ENCODE results near the gene OTOF. TPM values are rescaled to one million over a fixed set of nuclear protein-coding genes. Genes with fewer than 3 reads are reported as not detected.
A peak's percentile ranks its signal among the peaks of the same experiment; 100 is the strongest.

Gene OTOF
- total RNA-seq: 0.27 TPM

DNA sequence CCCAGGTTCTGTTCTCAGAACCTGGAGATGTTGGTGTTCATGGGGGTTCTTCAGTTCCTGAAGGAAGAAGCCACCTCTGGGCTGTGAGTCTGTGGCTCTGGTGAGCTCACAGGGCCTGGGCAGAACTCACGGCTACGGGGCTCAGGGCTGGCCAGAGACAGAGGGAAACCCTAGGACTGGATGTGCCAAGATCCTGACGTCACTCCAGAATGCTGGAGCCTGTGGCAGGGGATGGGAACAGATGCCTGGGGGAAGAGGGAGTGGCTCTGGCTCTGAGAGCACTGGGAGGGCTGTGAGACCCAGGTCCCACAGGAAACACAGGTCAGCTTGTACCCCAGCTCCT lies at the start of gene OTOF:
Gene OTOF (minus strand): TSS at position 214 of the 343 bp plus-strand sequence.
- no peak for DNase-seq (ENCODE audit: low read depth in 2 of 3, low spot score in 2 of 3)

- DNase-seq (ENCODE audit: low read depth in 2 of 3, low spot score in 2 of 3): no peak
These were observed 48.7 kb upstream of the OTOF start for GRCh38 chr2:26526589-26526988.

DNA sequence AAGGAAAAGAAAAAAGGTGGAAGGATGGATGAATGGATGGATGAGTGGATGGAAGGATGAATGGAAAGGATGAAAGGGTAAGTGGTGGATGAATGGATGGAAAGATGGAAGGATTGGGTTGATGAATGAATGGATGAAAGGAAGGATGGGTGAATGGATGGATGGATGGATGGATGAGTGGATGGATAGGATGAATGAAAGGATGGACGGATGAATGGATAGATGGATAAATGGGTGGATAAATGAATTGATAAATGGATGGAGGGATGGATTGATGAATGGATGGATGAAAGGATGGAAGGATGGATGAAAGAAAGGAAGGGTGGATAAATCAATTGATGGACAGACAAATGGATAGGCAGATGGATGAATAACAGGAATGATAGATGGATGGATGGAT lies 48.2 kb upstream of the OTOF start:
- no peak for DNase-seq (ENCODE audit: low read depth in 2 of 3, low spot score in 2 of 3)

GRCh38 chr2:26523750-26524149 lies 45.8 kb upstream of the OTOF start:
- no peak for DNase-seq (ENCODE audit: low read depth in 2 of 3, low spot score in 2 of 3)

DNA sequence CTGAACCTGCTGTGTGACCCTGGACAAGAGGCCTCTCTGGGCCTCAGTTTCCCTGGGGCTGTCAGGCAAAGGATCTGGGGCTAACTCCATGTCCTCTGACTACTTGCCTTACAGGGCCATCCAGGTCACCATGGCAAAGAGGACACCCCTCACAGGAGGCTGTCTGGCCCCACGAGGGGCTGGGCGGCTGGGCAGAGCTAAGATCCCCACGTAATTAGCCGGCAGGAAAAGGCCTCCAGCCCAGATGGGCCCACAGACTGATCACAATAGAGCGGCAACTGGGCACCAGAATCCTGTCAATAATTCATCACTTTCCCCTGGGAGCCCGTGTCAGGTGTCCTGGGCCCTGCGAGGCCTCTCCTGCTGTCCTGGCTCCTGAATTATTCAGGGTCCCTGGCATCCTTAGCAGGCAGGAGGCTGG lies 44.8 kb upstream of the OTOF start:
- no peak for DNase-seq (ENCODE audit: low read depth in 2 of 3, low spot score in 2 of 3)

- no peak for DNase-seq (ENCODE audit: low read depth in 2 of 3, low spot score in 2 of 3)
These were observed 44.4 kb upstream of the OTOF start for GRCh38 chr2:26522325-26522724.

DNA sequence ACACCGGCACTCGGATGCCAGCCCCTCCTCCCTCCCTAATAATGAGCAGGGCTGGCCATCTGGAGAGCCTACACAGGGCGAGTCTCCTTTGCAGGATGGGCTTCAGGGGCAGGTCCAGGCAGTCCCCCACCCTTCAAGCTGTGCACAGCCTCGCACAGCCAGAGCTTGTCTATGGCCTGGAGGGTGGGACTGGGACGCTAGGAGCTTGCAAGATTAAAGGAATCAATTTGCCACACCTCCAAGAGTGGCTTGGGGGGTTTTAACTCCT lies 43.9 kb upstream of the OTOF start:
- no peak for DNase-seq (ENCODE audit: low read depth in 2 of 3, low spot score in 2 of 3)

GRCh38 chr2:26521054-26521912 lies 43.4 kb upstream of the OTOF start:
- peak in 2 of 3 donors; percentile 17 to 56 for DNase-seq (ENCODE audit: low read depth in 2 of 3, low spot score in 2 of 3)

- DNase-seq (ENCODE audit: low read depth in 2 of 3, low spot score in 2 of 3): no peak
These were observed 42.2 kb upstream of the OTOF start for GRCh38 chr2:26520148-26520449.

DNA sequence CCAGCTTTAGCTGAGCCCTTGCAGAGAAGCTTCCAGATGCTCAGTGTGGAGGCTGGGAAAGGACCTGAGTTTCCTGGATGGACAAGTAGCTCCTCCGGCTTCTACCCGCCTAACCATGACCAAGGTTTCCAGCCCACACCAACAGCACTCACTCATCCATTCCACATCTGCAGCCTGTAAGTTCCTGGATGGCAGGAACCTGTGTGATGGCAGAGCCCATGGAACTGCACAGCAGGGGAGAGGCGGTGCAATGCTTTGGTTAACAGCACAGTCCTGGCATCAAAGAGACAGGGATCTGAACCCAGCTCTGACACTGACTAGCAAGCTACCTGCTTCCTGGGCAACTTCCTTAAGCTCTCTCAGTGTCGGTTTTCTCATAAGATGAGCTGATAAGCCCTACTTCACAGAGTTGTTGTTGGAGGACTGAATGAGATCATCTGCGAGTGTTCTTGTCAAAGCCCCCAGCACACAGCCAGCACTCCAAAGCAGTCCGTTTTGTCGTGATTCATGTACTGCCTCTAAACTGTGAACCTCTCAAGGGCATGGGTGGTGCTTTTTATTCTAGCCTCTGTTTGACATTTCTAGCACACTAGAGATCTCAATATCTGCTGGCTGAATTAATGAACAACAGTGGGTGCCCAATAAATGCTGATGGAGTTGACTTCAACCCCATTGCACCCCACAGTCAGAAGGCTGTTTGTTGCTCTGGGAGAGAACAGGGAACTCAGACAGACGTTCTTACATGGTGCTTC lies 41.6 kb upstream of the OTOF start:
- peak in 1 of 3 donors; percentile 39 for DNase-seq (ENCODE audit: low read depth in 2 of 3, low spot score in 2 of 3)

DNA sequence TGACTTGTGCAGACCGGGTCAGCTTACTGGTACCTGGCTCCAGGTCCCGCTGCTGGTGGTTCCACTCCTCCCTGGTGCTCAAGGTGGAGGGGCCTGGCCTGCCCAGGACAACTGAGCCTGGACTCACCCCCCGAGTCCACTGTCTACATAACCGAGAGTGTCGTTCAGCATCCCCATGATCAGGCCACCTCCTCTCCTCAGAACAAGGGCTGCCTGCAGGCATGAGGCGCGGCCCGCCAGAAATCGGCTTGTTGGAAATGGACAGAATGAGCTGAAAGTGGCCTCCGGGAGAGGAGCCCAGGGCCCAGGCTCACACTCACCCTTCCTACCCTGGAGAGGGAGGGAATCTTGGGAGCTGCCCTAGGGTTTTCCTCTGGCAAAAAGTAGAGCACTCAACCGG lies 38.9 kb upstream of the OTOF start:
- no peak for DNase-seq (ENCODE audit: low read depth in 2 of 3, low spot score in 2 of 3)

DNA sequence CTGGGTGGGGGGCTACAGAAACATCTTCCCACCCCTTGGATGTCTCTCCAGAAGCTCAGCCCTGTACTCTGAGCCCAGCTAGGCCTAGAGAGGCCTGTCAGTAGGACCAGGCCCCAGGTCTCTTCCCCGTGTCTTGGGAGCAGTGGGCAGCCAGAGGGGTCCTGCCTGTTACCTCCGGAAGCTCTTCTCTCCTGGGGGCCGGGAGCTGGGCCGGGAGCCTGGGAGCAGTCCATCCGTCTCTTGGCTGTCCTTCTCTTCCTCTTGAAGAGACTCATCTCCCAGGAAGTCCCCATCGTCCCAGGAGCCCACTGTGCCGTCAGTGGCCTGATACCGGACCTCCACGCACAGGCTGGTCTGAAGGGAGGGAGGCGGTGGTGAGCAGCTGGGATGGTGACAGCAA lies 38.3 kb upstream of the OTOF start:
- no peak for DNase-seq (ENCODE audit: low read depth in 2 of 3, low spot score in 2 of 3)

- DNase-seq (ENCODE audit: low read depth in 2 of 3, low spot score in 2 of 3): no peak
These were observed 37.8 kb upstream of the OTOF start for GRCh38 chr2:26515771-26516170.

DNA sequence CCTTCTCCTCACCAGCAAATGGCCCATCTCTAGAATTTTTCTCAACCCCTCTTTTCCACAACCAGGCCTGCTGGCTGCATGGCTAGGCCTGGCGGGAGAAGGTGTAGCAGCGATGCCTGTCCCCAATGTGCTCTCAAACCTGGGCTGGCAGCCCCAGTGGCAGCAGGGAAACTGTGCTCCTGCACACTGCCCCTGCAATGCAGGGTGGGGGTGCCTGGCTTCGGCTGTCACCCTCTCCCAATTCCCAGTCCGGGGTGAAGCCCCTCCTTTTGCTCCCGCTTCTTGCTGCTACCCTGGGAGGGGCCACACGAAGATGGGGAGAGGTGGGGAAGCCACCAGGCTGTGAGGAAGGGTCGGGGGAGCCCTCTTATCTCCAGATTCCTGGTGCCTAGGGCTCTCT lies 36.1 kb upstream of the OTOF start:
- no peak for DNase-seq (ENCODE audit: low read depth in 2 of 3, low spot score in 2 of 3)

DNA sequence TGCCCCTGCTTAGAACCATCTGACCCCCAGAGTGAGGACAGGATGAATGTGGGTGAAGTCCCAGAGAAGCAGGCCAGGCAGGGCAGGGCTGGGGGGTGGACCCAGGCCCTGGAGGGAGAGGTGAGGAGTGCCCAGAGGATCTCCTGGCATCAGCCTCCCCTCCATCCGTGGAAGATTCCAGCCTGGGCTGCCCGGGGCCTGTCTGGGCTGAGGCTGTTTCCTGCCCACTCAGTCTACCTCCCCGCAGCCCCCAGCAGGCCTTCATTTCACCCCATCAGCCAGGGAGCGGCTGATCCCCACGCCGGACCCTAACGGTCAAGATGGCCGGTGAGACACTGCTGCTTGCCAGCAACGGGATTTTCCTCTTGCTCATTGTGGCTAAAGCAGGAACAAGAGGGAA lies 35.3 kb upstream of the OTOF start:
- DNase-seq (ENCODE audit: low read depth in 2 of 3, low spot score in 2 of 3): no peak

- no peak for DNase-seq (ENCODE audit: low read depth in 2 of 3, low spot score in 2 of 3)
These were observed 33.5 kb upstream of the OTOF start for GRCh38 chr2:26511466-26511865.

- DNase-seq (ENCODE audit: low read depth in 2 of 3, low spot score in 2 of 3): no peak
These were observed 32.5 kb upstream of the OTOF start for GRCh38 chr2:26510344-26510973.

DNA sequence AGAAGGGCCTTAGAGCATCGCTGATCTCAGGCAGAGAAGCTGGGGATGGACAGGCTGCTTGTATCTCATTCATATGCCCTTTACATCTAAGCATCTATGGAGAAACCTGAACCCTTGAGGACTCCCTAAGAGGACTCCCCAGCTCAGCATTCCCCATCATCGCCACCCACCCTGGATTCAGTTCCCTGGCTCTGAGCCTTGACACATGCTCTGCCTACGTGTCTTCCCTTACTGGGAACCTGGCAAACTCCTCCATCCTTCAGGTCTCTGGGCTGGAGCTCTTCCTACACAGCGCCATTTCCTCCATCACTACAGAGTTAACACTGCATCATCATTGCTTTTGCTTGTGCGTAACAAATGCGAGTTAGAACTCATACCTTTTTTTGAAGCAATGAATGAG lies 31.2 kb upstream of the OTOF start:
- no peak for DNase-seq (ENCODE audit: low read depth in 2 of 3, low spot score in 2 of 3)

- no peak for DNase-seq (ENCODE audit: low read depth in 2 of 3, low spot score in 2 of 3)
These were observed 30.0 kb upstream of the OTOF start for GRCh38 chr2:26507932-26508331.

DNA sequence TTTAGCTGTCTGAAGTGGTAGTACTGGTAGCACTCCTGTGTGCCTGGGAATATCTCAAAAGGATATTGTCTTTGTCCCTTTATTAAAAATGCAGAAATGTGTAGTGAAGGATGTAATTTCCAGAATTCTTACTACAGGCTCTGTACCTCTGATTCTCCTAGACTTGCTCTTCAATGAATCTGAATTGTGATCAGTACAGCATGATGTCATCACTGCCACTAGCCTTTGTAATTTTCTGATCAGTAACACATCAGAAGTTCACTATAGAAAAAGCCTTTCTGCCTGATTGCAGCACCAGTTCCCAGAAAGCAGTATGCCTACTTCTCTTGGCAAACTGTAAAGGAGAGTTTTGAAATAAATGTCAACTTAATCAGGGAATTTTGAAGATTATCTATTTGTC lies 29.2 kb upstream of the OTOF start:
- no peak for DNase-seq (ENCODE audit: low read depth in 2 of 3, low spot score in 2 of 3)

GRCh38 chr2:26506279-26506678 lies 28.4 kb upstream of the OTOF start:
- no peak for DNase-seq (ENCODE audit: low read depth in 2 of 3, low spot score in 2 of 3)

- no peak for DNase-seq (ENCODE audit: low read depth in 2 of 3, low spot score in 2 of 3)
These were observed 26.1 kb upstream of the OTOF start for GRCh38 chr2:26504002-26504401.

All from hematopoietic multipotent progenitor cell (in vitro differentiated cells).